Measurements from ENCODE around the gene TMEM240. TPM values are rescaled to one million over a fixed set of nuclear protein-coding genes. Genes with fewer than 3 reads are reported as not detected.

Gene TMEM240
- total RNA-seq, 6 experiments from 2014 or later: 2.8 to 5.1 (median 4.1) TPM

GRCh38 chr1:1574721-1575537, 34.5 kb upstream of the TMEM240 start, which contains the start of gene SSU72:
SSU72 (minus strand) TSS chr1:1574863; CDS start chr1:1574557, 306 bp downstream.
- peak; percentile 86 for DNase-seq
- Mint-ChIP-seq H3K4me1 (ENCODE audit: low read depth) (peaks cover 27% of the 10 kb centered on the region), H3K4me3 (peak within 1 kb of the TSS; percentile 98), H3K36me3 (ENCODE audit: low read depth) (peaks cover 21% of the 10 kb centered on the region), H3K9me3 (no peaks in the 10 kb centered on the region), H3K27ac (peak within 1 kb of the TSS; percentile 99), H3K27me3 (ENCODE audit: insufficient read depth) (peaks cover 13% of the 10 kb centered on the region)
- no peak for TF ChIP-seq CTCF (IDR thresholded peaks at IDR 0.05)

- H3K36me3 Mint-ChIP-seq (ENCODE audit: low read depth): peaks cover 29% of the 10 kb centered on the region
- peak; percentile 48 for DNase-seq
- peaks cover 35% of the 10 kb centered on the region for H3K4me1 Mint-ChIP-seq (ENCODE audit: low read depth)
- H3K27ac Mint-ChIP-seq: peak overlapping the region; percentile 99
- H3K27me3 Mint-ChIP-seq (ENCODE audit: insufficient read depth): peaks cover 6% of the 10 kb centered on the region
- H3K4me3 Mint-ChIP-seq: peak overlapping the region; percentile 98
- peak; percentile 55 for TF ChIP-seq CTCF (IDR thresholded peaks at IDR 0.05)
- H3K9me3 Mint-ChIP-seq: no peaks in the 10 kb centered on the region
These were observed 33.7 kb upstream of the TMEM240 start for GRCh38 chr1:1573843-1574720.

- no peak for TF ChIP-seq CTCF (IDR thresholded peaks at IDR 0.05)
These were observed 28.9 kb upstream of the TMEM240 start for GRCh38 chr1:1569341-1569740.

GRCh38 chr1:1567891-1568291, 27.5 kb upstream of the TMEM240 start:
- Mint-ChIP-seq H3K27ac (no peak overlapping the region), H3K27me3 (ENCODE audit: insufficient read depth) (no peaks in the 10 kb centered on the region), H3K4me1 (ENCODE audit: low read depth) (peaks cover 22% of the 10 kb centered on the region), H3K9me3 (no peaks in the 10 kb centered on the region), H3K36me3 (ENCODE audit: low read depth) (peaks cover 46% of the 10 kb centered on the region), H3K4me3 (no peak overlapping the region)
- no peak for TF ChIP-seq CTCF (IDR thresholded peaks at IDR 0.05)
- no peak for DNase-seq

More at GRCh38 chr1:1569341-1569740, 28.9 kb upstream of the TMEM240 start:
- no peak for DNase-seq
- H3K36me3 Mint-ChIP-seq (ENCODE audit: low read depth): peaks cover 47% of the 10 kb centered on the region
- peaks cover 27% of the 10 kb centered on the region for H3K4me1 Mint-ChIP-seq (ENCODE audit: low read depth)
- H3K9me3 Mint-ChIP-seq: no peaks in the 10 kb centered on the region
- no peak overlapping the region for H3K4me3 Mint-ChIP-seq
- no peaks in the 10 kb centered on the region for H3K27me3 Mint-ChIP-seq (ENCODE audit: insufficient read depth)
- no peak overlapping the region for H3K27ac Mint-ChIP-seq

- Mint-ChIP-seq H3K27ac (no peak overlapping the region), H3K9me3 (no peaks in the 10 kb centered on the region), H3K36me3 (ENCODE audit: low read depth) (peaks cover 47% of the 10 kb centered on the region), H3K4me1 (ENCODE audit: low read depth) (peaks cover 22% of the 10 kb centered on the region), H3K4me3 (no peak overlapping the region), H3K27me3 (ENCODE audit: insufficient read depth) (no peaks in the 10 kb centered on the region)
- no peak for DNase-seq
- no peak for TF ChIP-seq CTCF (IDR thresholded peaks at IDR 0.05)
These were observed 26.9 kb upstream of the TMEM240 start for GRCh38 chr1:1567152-1567875.

All from HFFc6 (cell line).